SJSA1 (cell line): ENCODE results near the gene RRP36. TPM values are rescaled to one million over a fixed set of nuclear protein-coding genes. Genes with fewer than 3 reads are reported as not detected.

Experiments used
- DNase-seq, 2 experiments: peaks; one replicate each; pipeline ENCODE4 v3.0.0-alpha.2; 2015 to 2020; ENCODE audit warnings: low spot score in 2 of 2, low read depth in 1 of 2
- H3K27ac ChIP-seq: fragments of 250-450 bp; sonication (Bioruptor Pico); 2 replicates; pipeline ENCODE4 v1.5.1; 2020; ENCODE audit warnings: mild to moderate bottlenecking, moderate library complexity
- H3K27me3 ChIP-seq: fragments of 250-450 bp; sonication (Bioruptor Pico); replicated peaks from 2 replicates; pipeline ENCODE4 v1.5.1; 2020; ENCODE audit warnings: mild to moderate bottlenecking, moderate library complexity
- H3K36me3 ChIP-seq: fragments of 250-450 bp; sonication (Bioruptor Pico); 2 replicates; pipeline ENCODE4 v1.5.1; 2020; ENCODE audit warnings: mild to moderate bottlenecking
- H3K4me1 ChIP-seq: fragments of 250-450 bp; sonication (Bioruptor Pico); replicated peaks from 2 replicates; pipeline ENCODE4 v1.6.1; 2021; ENCODE audit warnings: mild to moderate bottlenecking
- H3K4me3 ChIP-seq: fragments of 250-450 bp; sonication (Bioruptor Pico); 2 replicates; pipeline ENCODE4 v1.5.1; 2020; ENCODE audit warnings: mild to moderate bottlenecking
- H3K9me3 ChIP-seq: fragments of 250-450 bp; sonication (Bioruptor Pico); replicated peaks from 2 replicates; pipeline ENCODE4 v1.5.1; 2020; ENCODE audit warnings: mild to moderate bottlenecking
- total RNA-seq: library from RNA; depleted of rRNA; stranded (reverse); fragments of >200 nt; shearing (Covaris generic); gene quantifications from 2 replicates; pipeline ENCODE4 v1.2.3, GENCODE V29; 2014; rRNA removed

Gene RRP36
- total RNA-seq, 1 experiment from 2014 or later = 184 TPM

GRCh38 chr6:43076464-43077332, 55.3 kb downstream of the RRP36 start:
- H3K9me3 ChIP-seq = no peaks in the 10 kb centered on the region
- peaks cover 27% of the 10 kb centered on the region for H3K4me1 ChIP-seq
- peak overlapping the region; percentile 33 for H3K27ac ChIP-seq
- peak overlapping the region; percentile 94 for H3K4me3 ChIP-seq
- peaks cover 11% of the 10 kb centered on the region for H3K36me3 ChIP-seq
- H3K27me3 ChIP-seq = no peaks in the 10 kb centered on the region
- DNase-seq = peak; percentile 63 to 68

GRCh38 chr6:43077333-43077809, 55.9 kb downstream of the RRP36 start:
- peak overlapping the region; percentile 33; the same call in 1 of the 2 replicates for H3K27ac ChIP-seq
- no peaks in the 10 kb centered on the region for H3K27me3 ChIP-seq
- peaks cover 34% of the 10 kb centered on the region for H3K4me1 ChIP-seq
- peak overlapping the region; percentile 94 for H3K4me3 ChIP-seq
- H3K9me3 ChIP-seq = no peaks in the 10 kb centered on the region
- DNase-seq = no peak
- peaks cover 11% of the 10 kb centered on the region for H3K36me3 ChIP-seq

GRCh38 chr6:43077981-43078511, 56.6 kb downstream of the RRP36 start:
- Histone ChIP-seq H3K4me1 (peaks cover 34% of the 10 kb centered on the region), H3K27ac (no peak overlapping the region), H3K4me3 (no peak overlapping the region), H3K27me3 (no peaks in the 10 kb centered on the region), H3K36me3 (peaks cover 11% of the 10 kb centered on the region), H3K9me3 (no peaks in the 10 kb centered on the region)
- DNase-seq = no peak

- peaks cover 11% of the 10 kb centered on the region for H3K36me3 ChIP-seq
- H3K27me3 ChIP-seq = no peaks in the 10 kb centered on the region
- no peak for DNase-seq
- no peak overlapping the region for H3K4me3 ChIP-seq
- H3K4me1 ChIP-seq = peaks cover 34% of the 10 kb centered on the region
- H3K27ac ChIP-seq = no peak overlapping the region
- H3K9me3 ChIP-seq = no peaks in the 10 kb centered on the region
Observed at GRCh38 chr6:43078691-43079090, 57.3 kb downstream of the RRP36 start.

Other genes with a start within 250 kb of the RRP36 start
- gene BICRAL, start 239.6 kb upstream of the RRP36 start, total RNA-seq = 2.2 and 4.0 TPM in 2 replicates
- 90.0 and 114 TPM in 2 replicates for gene RPL7L1, start 142.0 kb upstream of the RRP36 start, total RNA-seq
- not detected in 2 replicates for gene PTCRA, start 105.6 kb upstream of the RRP36 start, total RNA-seq
- gene CNPY3, start 92.1 kb upstream of the RRP36 start, total RNA-seq = 34.3 and 55.2 TPM in 2 replicates
- 0.58 TPM in 1 of 2 replicates, not detected in the other for gene GNMT, start 60.9 kb upstream of the RRP36 start, total RNA-seq
- gene PEX6, start 42.4 kb upstream of the RRP36 start, total RNA-seq = 25.1 and 30.0 TPM in 2 replicates
- 63.4 and 78.4 TPM in 2 replicates for gene PPP2R5D, start 37.1 kb upstream of the RRP36 start, total RNA-seq
- 118 and 134 TPM in 2 replicates for gene MEA1, start 7.7 kb upstream of the RRP36 start, total RNA-seq
- gene KLHDC3, start 7.4 kb upstream of the RRP36 start, total RNA-seq = 109 and 118 TPM in 2 replicates
- gene CUL7, start 32.2 kb downstream of the RRP36 start, total RNA-seq = 13.7 and 18.8 TPM in 2 replicates
- gene MRPL2, start 37.8 kb downstream of the RRP36 start, total RNA-seq = 24.6 and 34.3 TPM in 2 replicates
- 9.7 and 10.5 TPM in 2 replicates for gene KLC4, start 38.0 kb downstream of the RRP36 start, total RNA-seq
- gene PTK7, start 54.7 kb downstream of the RRP36 start, total RNA-seq = 60.6 and 87.0 TPM in 2 replicates
- 37.8 and 47.8 TPM in 2 replicates for gene SRF, start 149.6 kb downstream of the RRP36 start, total RNA-seq
- gene CUL9, start 160.6 kb downstream of the RRP36 start, total RNA-seq = 8.3 and 15.7 TPM in 2 replicates
- 35.7 and 71.5 TPM in 2 replicates for gene DNPH1, start 207.9 kb downstream of the RRP36 start, total RNA-seq
- not detected in 2 replicates for gene TTBK1, start 221.9 kb downstream of the RRP36 start, total RNA-seq